ENCODE results near the gene MVB12B. TPM values are rescaled to one million over a fixed set of nuclear protein-coding genes. Genes with fewer than 3 reads are reported as not detected.

MVB12B gene
- total and polyA plus RNA-seq, 2 of the 8 experiments (the other 6 are each of a cell fraction or from before 2014, with no cell fraction given), result 2.6 to 5.0 TPM

DNA sequence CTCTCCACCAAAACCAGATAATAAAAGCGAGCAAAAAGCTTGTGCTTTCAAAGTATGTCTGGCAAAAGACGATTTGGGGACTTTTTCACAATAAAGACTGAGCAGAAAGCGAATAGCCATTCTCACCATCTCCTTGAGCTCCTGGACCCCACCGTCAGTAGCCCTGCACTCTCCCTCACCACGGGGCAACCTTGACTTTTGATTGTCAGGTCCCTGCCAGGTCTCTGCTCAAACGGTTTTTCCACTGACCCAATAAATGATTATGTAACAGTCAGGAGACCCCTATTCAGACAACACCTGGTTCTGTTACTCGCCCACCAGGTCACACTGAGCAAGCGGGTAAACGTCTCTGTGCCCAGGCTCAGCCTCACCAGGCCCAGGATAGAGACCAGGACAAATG is 131.3 kb downstream of the MVB12B start (continued):
- TF ChIP-seq TAF1 (IDR thresholded peaks at IDR 0.05; ENCODE audit: low read depth, low read length) (no peak), RXRA (IDR thresholded peaks at IDR 0.05; ENCODE audit: insufficient read depth, low read depth, low read length) (no peak), CBX5 (IDR thresholded peaks at IDR 0.05; ENCODE audit: low read depth, low read length) (no peak), POLR2A (IDR thresholded peaks at IDR 0.05; ENCODE audit: control extremely low read depth in 1 of 2, low read depth in 2 of 2, low read length in 2 of 2) (no peak), MAFK (IDR thresholded peaks at IDR 0.05; ENCODE audit: low read depth, low read length) (no peak)
